ENCODE measurements around the gene COL1A1. TPM values are rescaled to one million over a fixed set of nuclear protein-coding genes. Genes with fewer than 3 reads are reported as not detected.
A peak's percentile ranks its signal among the peaks of the same experiment; 100 is the strongest.

Gene COL1A1
- total and polyA plus RNA-seq, 2 of the 13 experiments (the other 11 are each of a cell fraction or from before 2014, with no cell fraction given) = 0.05 TPM; not detected in 1

GRCh38 chr17:50200457-50201275 is 765 bp downstream of the COL1A1 start (continued):
- TF ChIP-seq PBX2 (CRISPR knock-in tag; IDR thresholded peaks at IDR 0.05) (no peak), SP5 (CRISPR knock-in tag; IDR thresholded peaks at IDR 0.05; ENCODE audit: borderline replicate concordance, low read depth) (peak; percentile 33; the same call in 1 of the 2 replicates), ATF4 (CRISPR knock-in tag; IDR thresholded peaks at IDR 0.05) (no peak), ZNF737 (CRISPR knock-in tag; IDR thresholded peaks at IDR 0.05; ENCODE audit: borderline replicate concordance) (no peak), MXD1 (CRISPR knock-in tag; IDR thresholded peaks at IDR 0.05) (peak; percentile 52; the same call in 1 of the 2 replicates), ISX (CRISPR knock-in tag; conservative IDR thresholded peaks at IDR 0.05) (0 out of 2 replicates have a peak, but pooled peaks have one; percentile 41), SP2 (CRISPR knock-in tag; IDR thresholded peaks at IDR 0.05) (no peak), RAD51 (IDR thresholded peaks at IDR 0.05; ENCODE audit: borderline replicate concordance) (no peak), KAT2B (IDR thresholded peaks at IDR 0.05; ENCODE audit: borderline replicate concordance, low read depth, low read length) (no peak), MYPOP (CRISPR knock-in tag; IDR thresholded peaks at IDR 0.05) (peak; percentile 79; the same call in 1 of the 2 replicates), ZNF563 (CRISPR knock-in tag; IDR thresholded peaks at IDR 0.05) (no peak), SMARCE1 (IDR thresholded peaks at IDR 0.05; ENCODE audit: borderline replicate concordance) (no peak), TFAP4 (IDR thresholded peaks at IDR 0.05; ENCODE audit: borderline replicate concordance, low read depth) (no peak), EHMT2 (IDR thresholded peaks at IDR 0.05; ENCODE audit: borderline replicate concordance, low read depth, low read length) (no peak), ZNF451 (CRISPR knock-in tag; IDR thresholded peaks at IDR 0.05) (no peak), MYC (CRISPR knock-in tag; IDR thresholded peaks at IDR 0.05; ENCODE audit: borderline replicate concordance) (peak; percentile 16; the same call in 1 of the 2 replicates), ZNF761 (CRISPR knock-in tag; conservative IDR thresholded peaks at IDR 0.05) (no peak), SUZ12 (IDR thresholded peaks at IDR 0.05; ENCODE audit: low read depth, low read length) (no peak), TOE1 (CRISPR knock-in tag; IDR thresholded peaks at IDR 0.05) (0 out of 2 replicates have a peak, but pooled peaks have one; percentile 58), SNAPC4 (CRISPR knock-in tag; IDR thresholded peaks at IDR 0.05) (0 out of 2 replicates have a peak, but pooled peaks have one; percentile 63)
